GM18520 (cell line): ENCODE results near the gene PDXDC1.
"Not testable (repeated sequence)": the region's sequence is repeated elsewhere in the genome, so short reads cannot be mapped to it uniquely, and the experiment has no call there.

Source experiments
- ATAC-seq: cut with Tn5 transposase; IDR thresholded peaks from one replicate; pipeline ENCODE4 v1.9.1; 2021; ENCODE audit not compliant: unreplicated experiment

The PDXDC1 gene

DNA sequence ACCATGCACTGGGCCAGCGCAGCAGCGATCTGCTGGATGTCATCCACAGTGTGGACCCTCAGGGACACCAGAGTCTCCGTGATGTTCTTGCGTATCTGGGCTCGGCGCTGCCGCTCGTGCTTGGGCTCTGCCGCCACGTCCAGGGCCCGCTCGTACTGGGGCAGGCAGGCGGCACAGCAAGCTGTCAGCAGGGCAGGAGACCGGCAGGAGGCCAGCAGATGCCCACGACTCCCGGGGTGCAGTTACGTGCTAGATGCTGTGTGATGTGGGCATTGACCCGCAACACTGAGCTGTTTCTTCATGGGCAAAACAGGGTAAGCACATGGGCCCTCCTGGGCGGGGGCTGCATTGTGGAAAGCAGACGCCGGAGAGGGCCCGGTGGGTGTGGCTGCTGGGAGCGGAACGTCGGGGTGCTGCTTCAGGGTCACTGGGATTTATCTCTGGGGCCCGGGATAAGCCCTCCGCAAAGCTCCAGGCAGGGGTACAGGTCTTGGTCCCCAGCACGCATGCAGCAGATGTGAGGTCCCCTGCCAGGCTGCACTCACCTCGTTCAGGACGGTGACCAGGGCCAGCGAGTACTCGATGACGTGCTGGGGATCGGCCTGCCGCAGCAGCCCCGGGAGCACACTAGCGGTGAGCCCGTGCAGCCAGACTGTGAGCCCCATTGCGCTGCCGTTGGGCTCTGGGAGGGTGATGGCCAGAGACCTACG lies 158.0 kb downstream of the PDXDC1 start:
- not testable (repeated sequence) for ATAC-seq

DNA sequence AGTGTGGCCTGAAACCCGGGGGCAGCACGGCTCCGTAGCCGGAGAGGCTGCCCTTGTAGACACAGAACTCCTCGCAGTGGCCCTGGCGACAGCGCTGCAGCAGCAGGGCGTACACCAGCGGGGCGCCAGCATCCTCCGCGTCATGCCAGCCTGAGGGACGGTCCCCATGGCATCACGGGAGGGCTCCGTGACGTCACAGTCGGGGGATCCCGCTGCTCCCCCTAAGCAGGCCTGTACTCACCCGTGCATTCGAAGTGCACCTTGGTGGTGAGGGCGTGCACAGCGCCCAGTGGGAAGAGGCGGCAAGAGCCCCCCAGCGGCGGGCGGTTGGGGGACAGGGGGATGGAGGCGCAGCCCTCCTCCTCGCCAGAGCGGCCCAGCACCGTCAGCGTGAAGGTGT lies 158.7 kb downstream of the PDXDC1 start:
- not testable (repeated sequence) for ATAC-seq

DNA sequence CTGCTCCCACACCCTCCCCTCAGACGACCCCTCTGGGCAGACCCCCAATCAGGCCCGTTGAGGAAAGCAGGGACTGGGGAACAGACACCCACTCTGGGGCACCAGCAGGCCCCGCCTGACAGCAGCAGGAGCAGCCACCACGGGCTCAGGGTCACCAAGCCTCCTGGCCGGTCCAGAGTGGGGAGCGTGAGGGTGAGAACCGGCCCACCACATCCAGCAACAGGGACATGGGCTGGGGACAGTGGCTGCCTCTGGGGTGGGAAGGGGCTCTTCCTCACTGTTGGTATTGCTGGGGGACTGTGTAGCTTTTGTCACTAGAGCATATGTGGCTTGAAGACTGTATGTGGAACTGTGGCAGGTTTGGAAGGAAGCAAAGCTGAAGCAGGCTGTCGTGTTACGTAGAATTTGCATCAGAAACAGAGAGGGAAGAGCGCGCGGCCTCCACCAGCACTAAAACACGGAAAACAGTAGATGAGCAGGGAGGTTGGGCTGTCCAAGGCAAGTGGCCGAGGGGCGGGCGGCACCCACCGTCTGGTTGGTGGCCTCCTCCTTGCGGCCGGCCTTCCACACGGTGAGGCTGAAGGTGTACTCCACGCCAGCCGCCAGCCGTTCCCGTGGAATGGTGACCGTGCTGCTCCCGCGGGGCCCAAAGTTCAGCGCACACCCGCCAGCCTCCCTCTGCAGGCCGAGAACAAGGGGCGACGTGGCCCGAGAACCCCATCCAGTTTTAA lies 160.1 kb downstream of the PDXDC1 start:
- not testable (repeated sequence) for ATAC-seq

DNA sequence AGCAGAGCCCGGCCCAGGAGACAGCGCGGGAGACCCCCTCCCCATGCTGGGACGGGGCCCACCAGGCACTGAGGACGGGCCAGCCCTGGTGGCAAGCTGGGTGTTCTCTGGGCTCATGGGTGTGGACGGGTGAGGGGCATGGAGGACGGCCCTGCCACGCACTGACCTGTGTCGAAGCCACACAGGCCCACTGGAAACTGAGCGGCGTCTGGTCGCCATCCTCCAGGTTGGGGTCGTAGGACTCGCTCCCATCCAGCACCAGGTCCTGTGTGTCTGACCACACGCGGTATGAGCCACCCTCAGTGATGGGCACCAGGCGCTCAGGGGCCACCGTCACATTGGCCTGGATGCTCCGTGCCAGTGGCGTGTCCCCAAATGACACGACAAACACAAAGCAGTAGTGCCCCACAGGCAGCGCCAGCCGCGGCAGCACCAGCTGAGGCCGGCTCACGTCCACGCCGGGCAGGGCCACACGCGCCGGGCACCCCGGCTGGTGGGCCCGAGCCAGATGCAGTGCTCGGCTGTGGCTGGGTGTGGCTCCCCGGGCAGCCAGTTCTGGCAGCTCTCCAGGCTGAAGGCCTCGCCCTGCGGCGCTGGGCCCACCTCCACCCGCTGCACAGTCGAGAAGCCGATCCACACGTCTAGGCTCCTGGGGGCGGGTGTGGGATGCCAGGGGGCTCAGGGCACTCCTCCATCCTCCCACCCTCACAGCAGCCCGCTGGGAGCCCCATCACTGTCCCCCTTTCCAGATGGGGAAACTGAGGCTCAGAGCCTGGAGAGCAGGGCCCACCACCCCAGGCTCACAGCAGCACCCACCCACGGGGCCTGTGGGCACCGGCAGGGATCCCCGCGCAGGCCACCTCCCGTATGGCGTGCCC lies 160.9 kb downstream of the PDXDC1 start:
- ATAC-seq = not testable (repeated sequence)

DNA sequence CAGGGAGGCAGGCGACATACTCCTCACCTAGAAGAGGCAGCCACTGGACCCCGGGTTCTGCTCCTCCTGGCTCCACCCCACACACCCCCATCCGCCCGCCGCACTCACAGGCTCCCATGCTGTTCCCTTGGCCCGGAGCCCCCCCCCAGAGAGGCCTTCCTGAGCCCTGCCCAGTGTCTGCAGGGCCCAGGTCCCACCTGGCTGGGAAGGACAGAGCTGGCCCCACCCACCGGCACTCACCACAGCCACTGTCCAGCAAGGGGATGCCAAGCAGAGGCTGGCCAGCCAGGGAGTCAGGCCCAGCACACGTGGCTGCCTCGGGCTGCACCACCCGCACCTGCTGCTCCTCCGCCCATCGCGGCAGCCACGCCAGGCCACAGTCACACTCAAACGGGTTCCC lies 162.7 kb downstream of the PDXDC1 start:
- ATAC-seq = not testable (repeated sequence)

DNA sequence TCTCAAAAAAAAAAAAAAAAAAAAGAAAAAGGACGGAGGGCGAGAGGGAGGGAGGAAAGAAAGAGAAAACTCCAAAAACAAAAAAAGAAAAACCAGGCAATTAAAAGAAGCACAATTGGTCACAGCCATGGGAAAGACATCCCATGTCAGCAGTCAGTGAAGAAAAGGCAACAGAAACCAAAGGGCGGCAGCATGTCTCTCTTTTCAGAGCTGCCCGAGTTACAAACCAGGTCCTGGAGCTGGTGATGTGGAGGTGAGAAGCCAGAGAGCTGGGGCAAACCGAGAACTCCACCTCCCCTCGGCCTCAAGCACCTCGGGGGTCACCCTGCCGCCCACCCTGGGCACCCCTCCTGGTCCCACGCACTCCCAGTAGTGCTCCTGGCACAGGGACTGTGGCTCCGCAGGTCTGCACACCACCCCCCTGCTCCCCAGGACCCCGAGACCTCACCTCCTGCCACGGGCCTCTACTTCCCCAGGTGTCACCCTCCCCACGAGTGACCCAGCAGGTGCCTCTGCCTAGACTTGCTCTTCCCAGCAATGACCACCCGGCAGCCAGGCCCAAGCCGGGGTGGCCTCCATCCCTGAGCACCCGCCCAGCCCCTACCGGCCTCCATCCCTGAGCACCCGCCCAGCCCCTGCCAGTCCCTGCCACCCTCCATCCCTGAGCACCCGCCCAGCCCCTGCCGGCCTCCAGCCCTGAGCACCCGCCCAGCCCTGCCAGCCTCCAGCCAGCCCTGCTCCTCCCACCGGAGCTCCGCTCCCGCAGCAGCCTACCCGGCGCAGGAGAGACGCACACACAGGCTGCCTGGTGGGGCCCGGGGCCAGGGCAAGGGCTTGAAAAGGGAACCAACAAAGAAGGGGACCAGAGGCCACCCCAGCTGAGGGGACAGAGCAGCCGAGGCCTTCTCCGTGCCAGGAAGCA lies 165.9 kb downstream of the PDXDC1 start:
- not testable (repeated sequence) for ATAC-seq

DNA sequence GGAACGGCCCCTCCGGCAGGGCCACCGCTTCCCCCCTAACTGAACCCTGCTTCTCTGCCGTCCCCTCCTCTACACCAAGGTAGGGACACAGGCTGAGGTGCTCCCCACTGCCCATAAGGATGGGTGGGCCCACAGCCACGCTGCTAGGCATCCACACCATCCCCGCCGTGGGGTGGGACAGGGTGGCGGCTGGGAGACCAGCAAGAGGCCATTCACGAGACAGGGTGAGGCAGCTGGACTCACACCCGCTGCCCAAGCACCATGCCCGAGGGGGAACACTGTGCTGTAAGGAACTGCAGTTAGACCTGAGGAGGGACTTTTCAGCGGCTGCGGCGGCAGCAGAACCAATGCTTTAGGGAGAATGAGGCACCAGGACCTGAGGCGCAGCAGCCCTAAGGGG lies 166.8 kb downstream of the PDXDC1 start:
- ATAC-seq = no peak

DNA sequence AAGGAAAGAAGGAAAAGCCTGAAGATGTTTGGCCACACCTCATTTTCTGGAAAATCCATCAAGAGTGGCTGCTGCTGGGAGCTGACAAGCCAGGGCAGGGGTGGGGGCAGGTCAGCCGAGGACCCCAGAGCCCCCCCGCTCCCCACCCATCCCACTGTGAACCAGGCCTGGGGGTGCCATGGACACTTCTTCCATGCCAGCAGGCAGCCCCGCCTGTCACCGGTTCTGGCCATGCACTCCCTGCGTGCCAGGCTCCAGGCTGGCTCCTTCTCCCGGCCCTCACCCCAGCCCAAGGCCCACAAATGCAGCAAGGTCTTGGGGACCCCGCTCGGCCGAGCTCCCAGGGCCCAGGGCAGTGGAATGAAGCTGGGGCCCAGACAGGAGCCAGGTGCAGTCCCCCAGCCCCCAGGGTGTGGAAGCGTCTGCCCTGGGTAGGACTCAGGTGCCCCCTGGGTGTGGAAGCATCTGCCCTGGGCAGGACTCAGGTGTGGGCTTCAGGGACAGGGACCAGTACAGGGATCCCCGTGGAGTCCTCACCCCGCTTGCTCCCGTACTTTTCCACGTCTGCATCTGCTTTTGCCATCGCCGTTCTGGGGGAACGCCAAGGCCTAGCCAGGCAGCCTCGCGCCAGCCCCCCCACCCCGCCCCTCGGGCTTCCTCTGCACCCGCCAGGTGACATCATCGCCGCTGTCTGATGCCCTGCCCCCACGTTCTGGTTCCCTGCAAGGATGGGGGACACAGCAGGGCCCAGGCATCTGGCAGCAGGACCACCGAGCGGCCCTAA lies 167.5 kb downstream of the PDXDC1 start:
- not testable (repeated sequence) for ATAC-seq

DNA sequence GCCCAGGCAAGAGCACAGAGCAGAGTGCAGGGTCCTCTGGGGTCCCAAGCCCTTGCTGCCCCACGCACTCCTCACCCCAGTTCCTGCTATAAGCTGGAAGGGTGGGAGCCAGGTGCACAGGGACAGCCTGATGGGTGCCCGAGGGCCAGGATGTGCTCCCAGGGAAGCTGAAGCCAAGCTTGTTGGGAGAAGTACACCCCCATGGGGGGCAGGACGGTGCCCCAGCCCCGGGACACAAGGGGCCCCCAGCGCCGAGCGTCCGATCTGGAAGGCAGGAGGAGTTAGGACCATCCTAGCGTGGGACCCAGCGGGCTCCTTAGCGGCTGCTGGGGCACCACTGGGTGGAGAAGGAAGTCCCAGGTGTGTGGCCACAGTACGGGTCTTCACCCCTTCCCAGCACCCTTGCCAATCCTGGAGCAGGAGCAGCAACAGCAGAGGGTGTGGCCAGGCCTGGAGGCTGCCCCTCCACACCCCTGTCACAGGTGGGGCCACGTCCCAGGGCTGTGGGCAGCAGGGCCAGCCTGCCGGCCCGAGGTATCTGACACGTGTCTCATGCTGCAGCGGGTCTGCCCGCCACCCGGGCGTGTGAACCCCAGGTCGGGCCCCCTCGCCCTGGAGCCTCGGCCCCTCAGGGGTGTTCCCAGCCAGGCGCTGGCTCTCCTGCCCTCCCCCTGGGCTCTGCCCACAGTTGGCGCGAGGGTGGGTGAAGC lies 168.2 kb downstream of the PDXDC1 start:
- ATAC-seq = not testable (repeated sequence)

DNA sequence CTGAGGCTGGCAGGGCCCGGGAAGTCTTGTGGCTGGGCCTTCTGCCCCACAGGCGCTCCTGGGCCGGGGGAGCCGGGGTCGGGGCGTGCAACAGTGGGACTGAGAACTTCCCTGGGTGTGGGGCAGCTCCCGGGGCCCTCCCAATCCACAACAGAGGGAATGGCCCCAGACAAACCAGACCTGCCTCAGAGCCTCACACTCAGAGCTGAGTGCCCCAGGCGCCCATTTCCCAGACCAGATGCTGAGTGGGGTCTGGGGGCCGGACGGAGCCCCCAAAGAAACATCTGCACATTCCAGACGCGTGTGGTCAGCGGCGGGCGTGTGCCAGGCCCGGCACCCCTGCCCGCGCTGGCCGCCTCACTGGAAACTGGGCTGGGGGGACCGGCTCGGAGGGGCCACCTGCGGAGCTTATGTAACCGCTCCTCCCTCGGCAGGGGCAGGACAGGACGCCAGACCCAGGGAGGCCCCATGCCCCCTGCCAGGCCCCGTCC lies 168.8 kb downstream of the PDXDC1 start:
- not testable (repeated sequence) for ATAC-seq

DNA sequence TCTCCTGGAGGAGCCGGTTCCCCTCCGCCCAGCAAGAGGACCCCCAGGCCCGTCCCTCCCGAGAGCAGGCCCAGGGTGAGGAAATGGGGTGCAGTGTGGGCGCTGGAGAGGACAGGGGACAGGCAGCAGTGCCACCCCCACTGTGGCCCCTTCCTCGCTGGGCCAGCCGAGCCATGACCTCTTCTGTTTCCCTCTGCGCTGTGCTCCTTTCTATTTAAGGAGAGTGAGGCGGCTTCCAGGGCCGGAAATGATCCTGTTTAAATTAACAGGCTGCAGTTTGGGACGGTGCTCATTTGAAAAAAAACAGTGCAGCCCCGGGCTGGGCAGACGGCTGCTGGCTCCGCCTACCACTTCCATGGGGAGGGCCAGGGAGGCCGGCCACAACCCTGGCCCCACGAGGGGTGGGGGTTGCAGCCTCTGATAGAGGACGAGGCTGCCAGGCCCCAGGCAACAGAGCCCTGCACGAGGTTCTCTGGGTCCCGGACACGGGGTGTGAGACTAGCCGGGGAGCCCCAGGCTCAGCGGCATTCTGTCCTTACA lies 169.3 kb downstream of the PDXDC1 start:
- ATAC-seq = not testable (repeated sequence)

DNA sequence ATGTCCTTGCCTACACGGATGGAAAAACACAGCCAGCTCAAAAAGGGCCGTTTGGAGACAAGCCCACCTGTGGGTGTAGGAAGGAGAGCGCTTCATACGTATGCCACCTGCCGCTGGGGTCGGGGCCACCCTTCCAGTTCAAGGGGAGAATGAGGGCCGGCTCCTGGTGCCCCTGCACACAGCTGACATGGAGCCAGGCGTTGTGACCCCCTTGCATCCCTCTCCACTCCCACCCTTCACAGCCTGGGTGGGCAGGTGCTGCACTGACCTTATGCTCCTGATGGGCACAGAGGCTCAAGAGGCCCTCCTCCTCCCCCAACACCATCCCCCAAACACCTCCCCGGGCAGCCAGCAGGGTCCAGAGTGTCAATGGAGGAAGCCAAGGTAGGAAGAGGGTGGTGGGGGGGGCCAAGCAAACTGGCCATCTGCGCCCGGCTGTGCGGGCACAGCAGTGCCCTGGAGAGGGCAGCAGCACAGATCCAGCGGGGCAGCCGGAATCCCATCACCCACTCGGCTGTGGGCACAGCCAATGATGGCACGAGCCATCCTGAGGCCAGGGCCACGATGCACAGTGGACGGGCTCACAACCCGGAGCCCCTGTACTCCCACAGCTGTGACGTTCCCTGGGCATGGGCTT lies 170.1 kb downstream of the PDXDC1 start:
- not testable (repeated sequence) for ATAC-seq

DNA sequence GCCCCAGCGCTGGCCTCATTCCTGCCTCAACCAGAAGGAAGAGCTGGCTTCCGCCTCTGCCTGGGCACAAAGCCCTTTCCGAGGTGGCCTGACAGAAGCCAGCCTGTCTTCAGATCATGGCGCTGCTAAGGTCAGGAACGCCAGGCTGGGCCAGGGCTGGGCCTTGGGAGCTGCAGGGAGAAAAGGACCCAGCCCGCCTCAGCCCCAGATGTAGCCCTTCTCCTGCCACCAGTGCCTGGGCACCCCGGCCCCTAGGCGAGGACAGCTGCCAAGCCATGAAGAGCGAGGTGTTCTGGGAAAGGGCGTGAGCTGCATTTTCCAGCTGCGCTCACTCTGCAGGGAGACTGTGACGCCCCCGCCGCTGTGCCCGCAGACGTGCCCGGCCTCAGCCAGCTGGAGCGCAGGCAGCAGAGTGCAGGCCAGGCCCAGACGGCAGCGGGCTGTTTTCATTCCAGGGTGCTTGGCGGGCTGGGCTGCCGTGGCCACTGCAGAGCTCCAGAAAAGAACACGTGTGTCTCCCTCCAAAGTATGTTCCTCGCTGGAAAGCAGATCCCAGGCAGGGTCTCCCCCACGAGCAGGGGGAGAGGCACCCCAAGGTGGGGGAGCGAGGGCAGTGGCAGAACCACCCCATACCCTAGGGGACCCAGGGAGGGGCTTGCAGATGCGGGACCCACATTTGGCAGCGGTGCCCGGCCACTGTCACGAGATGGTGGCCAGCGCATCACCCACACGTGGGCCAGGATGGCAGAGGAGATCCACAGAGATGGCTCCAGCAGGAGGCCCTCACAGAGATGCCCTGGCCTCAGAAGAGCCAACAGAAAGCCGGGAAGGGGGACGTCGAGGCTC lies 170.8 kb downstream of the PDXDC1 start:
- not testable (repeated sequence) for ATAC-seq

DNA sequence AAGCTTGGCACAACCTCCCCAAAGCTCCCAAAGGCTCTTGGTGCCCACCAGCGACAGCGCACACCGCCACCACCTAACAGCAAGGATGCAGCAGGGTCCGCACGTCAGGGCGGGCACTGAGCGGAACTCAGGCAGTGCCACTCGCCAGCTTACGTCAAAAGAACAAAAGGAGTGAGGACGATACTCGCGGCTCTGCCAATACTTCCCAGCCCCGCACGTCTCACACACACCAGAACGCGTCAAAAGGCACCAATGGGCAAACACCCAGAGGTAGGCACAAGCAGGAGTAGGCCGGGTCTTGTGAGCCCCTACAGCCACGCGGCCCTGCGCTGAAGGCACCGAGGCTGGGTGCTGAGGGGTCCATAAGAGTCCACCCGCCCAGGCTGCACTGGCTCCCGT lies 171.4 kb downstream of the PDXDC1 start:
- not testable (repeated sequence) for ATAC-seq

DNA sequence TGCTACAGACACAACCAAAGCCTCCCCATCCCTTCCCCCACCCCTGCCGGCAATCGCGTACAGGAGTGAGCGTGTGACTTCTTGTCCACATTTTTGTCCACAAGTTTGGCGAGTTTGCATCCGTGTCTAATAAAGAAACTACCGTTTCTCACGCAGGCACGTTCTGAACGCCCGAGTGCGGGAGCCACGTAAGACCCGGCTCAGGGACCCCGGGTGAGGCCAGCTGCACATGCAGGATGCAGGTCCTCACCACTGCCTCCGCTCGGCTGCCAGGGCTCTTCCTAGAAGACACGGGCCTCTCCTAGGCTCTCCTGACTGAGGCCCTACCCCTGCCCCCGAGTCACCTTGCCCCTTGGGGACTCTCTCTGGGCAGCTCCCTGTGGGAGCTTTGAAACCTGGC lies 174.0 kb downstream of the PDXDC1 start:
- not testable (repeated sequence) for ATAC-seq

DNA sequence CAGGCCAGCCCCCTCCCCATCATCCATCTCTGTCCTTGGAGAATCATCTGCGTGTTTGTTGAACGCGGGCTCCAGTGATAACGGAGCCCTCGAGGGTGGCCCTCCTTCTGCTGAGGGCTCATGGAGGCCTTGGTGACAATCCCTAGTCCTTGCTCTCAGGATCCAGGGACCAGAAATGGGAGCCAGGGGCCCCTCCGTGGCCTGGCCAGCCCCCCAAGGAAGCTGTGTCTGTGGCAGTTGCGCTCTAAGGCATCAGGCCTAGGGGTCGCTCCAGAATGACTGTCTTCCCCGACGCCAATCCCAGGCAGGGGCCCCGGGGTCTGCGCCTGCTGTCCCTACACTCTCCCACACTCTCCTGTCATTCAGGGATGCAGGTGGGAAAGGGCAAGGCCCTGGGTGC lies 174.4 kb downstream of the PDXDC1 start:
- not testable (repeated sequence) for ATAC-seq

DNA sequence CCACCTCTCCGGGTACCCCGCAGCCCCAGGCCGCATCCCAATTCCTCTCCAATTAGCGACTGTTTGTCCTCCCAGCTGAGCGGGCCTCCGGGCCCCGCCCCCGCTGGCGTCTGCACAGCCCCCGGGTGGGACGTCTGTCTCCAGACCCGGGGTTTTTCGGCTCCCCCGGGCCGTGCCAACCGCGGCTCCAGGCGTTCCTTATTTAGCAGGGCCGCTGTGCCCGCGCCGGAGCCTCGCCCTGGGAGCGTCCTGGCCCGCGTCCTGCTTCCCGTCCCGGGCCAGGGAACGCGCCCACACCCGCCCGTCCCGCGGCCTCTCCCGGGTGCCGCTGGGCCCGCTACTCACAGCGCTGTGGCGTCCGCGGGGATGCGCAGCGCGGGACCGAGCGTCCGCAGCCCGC lies 179.2 kb downstream of the PDXDC1 start:
- not testable (repeated sequence) for ATAC-seq
